ENCODE measurements around the gene SLC9C2.
"Not testable (repeated sequence)": the region's sequence is repeated elsewhere in the genome, so short reads cannot be mapped to it uniquely, and the experiment has no call there.

The SLC9C2 gene

GRCh38 chr1:173581383-173582079, 21.3 kb downstream of the SLC9C2 start:
- no peak for DNase-seq (ENCODE audit: low spot score)

DNA sequence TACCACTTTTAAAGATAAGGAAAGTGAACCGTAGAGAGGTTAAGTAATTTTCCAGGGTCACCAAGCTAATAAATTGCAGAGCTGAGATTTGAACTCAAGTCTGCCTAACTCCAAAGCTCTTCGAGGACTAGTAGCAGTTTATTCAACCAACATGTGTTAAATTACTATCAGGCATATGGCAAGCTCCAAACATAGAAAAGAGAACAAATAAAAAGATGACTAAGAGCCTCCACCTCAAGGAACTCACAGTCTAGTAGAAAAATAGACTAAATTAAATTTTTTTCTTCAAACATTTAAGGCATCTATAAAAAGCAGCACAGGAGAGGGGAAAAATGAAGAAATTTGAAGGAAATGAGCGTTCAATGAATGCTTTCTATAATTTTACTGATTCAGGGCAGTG, 22.2 kb downstream of the SLC9C2 start:
- no peak for DNase-seq (ENCODE audit: low spot score)

- peak; percentile 62 for DNase-seq (ENCODE audit: low spot score)
These were observed 22.8 kb downstream of the SLC9C2 start for GRCh38 chr1:173580071-173580470.

- DNase-seq (ENCODE audit: low spot score) = no peak
These were observed 29.3 kb downstream of the SLC9C2 start for GRCh38 chr1:173573596-173573995.

- no peak for DNase-seq (ENCODE audit: low spot score)
These were observed 30.5 kb downstream of the SLC9C2 start for GRCh38 chr1:173572201-173572873.

DNA sequence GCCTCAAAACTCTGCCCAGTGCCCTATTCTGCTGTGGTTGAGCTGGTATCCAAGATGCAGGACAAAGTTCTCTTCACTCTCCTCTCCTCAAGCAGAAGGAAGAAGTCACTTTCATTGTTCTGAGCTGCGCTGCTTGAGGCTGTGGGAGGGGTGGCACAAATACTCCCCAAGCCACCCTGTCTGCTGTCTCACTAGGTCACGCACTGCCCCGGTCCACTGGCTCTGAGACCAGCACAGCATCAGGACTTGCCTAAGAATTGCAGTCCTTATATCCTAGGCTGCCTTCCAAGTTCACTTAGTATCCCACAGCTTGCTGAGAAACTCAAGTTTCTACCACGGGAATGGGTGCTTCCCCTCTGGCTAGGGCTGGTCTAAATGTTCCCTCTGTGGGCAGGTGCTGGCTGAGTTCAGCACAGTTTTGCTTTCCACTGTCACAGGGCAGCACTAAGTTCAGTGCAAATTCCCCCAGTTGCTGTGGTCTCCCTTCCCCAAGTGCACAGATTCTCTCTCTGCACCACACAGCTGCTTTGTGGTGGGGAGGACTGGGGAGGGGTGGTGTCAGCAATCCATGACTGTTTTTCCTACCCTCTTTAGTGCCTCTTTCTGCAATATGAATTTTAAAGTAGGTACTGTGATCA, 32.4 kb downstream of the SLC9C2 start:
- no peak for DNase-seq (ENCODE audit: low spot score)

DNA sequence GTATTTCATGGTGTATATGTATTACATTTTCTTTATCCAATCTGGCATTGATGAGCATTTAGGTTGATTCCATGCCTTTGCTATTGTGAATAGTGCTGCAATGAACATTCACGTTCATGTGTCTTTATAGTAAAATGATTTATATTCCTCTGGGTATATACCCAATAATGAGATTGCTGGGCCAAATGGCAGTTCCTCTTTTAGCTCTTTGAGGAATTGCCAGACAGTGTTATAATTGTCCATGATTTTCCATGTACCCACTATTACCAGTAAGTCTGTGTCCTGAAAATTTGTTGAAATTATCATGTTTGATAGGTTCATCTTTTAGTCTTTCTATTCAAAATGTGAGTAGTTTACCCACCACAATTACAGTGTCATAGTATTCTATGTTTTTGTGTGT, 34.4 kb downstream of the SLC9C2 start:
- DNase-seq (ENCODE audit: low spot score) = no peak

DNA sequence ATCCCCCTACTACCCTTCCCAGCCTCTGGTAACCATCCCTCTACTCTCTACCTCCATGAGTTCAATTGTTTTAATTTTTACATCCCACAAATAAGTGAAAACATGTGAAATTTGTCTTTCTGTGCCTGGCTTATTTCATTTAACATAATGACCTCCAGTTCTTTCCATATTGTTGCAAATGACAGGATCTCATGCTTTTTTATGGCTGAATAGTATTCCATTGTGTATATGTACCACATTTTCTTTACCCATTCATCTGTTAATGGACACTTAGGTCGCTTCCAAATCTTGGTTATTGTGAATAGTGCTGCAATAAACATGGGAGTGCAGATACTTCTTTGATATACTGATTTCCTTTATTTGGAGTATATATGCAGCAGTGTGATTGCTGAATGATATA, 39.0 kb downstream of the SLC9C2 start:
- not testable (repeated sequence) for DNase-seq (ENCODE audit: low spot score)

GRCh38 chr1:173562813-173563212, 40.1 kb downstream of the SLC9C2 start:
- DNase-seq (ENCODE audit: low spot score) = no peak

- no peak for DNase-seq (ENCODE audit: low spot score)
These were observed 41.6 kb downstream of the SLC9C2 start for GRCh38 chr1:173561263-173561662.

- no peak for DNase-seq (ENCODE audit: low spot score)
These were observed 42.5 kb downstream of the SLC9C2 start for GRCh38 chr1:173560285-173560880.

DNA sequence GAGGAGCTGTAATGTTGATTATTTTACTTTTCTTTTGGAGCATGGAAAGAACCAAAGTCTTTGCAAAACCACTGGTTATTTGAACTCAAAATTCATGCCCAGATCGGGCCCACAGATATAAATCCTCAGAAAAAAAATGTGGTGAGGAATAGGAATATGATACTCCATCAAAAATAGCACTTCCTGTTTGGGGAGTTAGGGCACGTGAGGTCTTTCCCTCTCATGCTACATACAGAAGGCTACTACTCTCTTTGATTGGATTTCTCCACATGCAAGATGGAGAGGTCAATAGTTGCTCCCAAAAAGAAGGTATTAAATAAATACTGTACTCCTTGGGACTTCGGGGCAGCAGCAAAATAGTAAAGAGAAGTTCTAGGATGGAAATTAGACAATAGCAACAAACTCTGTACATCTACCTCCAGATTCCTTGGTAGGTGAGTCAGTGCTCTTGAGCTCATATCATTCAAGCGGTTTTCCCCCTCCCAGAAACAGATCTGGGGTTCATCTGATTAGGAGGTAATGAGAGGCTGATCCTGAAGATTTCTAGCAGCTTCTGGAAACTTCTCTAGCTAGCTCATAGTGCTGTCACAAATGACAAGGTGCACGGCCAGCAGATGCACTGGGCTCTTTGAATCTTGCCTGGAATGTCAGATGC, 47.1 kb downstream of the SLC9C2 start:
- no peak for DNase-seq (ENCODE audit: low spot score)

DNA sequence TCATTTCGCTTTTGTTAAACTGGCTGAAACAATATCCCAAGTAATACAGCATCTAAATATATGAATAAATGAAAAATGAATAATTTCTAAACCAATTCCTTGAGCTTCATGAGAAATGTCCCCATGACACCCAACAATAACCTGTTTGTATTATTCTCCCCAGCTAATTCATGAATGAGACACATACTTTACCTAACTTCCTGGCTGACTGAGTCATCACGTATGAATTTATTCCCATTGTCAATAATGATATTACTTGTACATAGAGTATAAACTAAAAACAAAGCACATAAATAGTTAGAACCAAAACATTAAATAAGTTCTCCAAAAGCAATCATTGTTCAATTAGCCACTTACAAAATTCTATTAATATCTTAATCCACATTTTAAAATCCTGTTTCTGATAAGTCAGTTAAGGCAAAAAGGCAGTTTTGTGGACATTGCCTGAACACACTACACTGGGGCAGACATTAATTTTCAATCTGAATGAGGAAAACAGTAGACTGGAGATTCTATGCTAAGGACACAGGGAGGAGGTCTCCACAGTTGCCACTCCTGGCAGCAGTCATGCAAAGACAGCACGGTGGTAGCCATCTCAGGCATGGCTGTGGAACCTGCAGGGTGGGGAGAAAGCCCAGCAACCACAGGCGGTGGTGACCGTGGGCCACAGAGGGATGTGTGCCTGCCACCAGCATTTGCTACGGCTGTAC, 48.2 kb downstream of the SLC9C2 start:
- no peak for DNase-seq (ENCODE audit: low spot score)

DNA sequence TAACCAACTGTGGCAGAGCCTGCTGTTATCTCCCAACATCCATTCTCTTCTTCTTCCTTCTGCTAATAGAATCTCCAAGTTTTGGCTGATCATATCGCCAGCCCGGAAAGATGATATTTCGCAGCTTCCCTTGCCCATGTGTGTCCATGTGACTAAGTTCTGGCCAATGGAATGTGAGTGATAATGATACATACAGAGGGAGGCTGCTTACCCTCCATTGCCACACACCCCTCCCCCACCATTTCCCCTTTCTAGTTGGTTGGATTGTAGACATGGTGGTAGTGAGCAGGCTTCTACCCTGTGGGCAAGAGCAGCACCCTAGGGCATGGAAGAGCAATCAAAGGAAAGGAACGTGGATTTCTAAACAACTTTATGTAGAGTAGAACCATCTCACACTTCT, 48.8 kb downstream of the SLC9C2 start:
- DNase-seq (ENCODE audit: low spot score) = no peak

DNA sequence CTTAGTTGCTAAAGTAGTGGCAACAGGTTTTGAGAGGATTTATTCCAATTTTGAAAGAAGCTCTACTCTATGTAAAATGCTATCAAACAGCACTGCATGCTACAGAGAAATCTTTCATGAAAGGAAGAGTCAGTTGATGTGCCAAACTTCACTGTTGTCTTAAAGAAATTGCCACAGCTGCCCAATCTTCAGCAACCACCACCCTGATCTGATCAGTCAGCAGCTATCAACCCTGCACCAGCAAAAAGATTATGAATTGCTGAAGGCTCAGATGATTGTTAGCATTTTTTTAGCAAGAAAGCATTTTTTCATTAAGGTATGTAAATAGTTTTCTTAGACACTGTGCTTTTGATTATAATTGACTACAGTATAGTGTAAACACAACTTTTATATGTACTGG, 49.6 kb downstream of the SLC9C2 start:
- no peak for DNase-seq (ENCODE audit: low spot score)

GRCh38 chr1:173551699-173552098, 51.2 kb downstream of the SLC9C2 start:
- no peak for DNase-seq (ENCODE audit: low spot score)

GRCh38 chr1:173549813-173550212, 53.1 kb downstream of the SLC9C2 start:
- no peak for DNase-seq (ENCODE audit: low spot score)

DNA sequence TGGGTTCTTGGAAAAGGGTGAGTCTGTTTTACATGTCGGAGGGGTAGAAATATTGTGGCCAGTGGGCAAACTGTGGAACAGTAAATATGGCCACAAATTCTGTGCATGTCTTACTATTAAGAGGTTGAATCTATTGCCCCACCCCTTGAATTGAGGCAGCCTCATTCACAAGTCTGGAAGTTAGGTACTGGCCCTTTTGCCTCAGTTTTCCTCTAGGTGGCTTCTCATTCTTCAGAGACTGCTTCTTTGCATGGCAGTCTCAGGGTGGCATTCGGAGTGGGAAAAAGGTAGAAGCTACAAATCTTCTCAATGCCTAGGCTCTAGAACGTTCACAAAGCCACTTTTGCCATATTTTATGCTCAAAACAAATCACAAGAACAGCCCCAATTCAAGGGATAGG, 57.2 kb downstream of the SLC9C2 start:
- no peak for DNase-seq (ENCODE audit: low spot score)

DNA sequence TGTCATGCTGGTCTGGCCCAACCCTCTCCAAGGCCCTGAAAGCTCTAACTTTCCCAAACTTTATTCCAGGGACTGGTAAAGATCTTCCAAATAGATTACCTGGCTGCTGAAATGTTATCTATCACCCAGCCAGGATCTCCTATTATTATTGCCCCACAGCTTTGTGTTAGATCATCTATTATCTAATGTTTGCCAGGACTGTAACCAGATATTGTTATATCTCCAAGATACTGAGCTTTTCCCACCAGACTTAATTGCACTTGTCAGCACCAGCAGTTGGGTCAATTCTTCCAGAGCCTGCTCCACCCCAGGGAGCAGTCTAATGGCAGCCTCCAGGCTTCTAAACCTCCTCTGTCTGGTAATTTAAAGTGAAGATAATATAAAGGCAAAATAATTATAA, 66.6 kb downstream of the SLC9C2 start:
- DNase-seq (ENCODE audit: low spot score) = no peak

GRCh38 chr1:173532237-173532636, 70.6 kb downstream of the SLC9C2 start:
- no peak for DNase-seq (ENCODE audit: low spot score)

DNA sequence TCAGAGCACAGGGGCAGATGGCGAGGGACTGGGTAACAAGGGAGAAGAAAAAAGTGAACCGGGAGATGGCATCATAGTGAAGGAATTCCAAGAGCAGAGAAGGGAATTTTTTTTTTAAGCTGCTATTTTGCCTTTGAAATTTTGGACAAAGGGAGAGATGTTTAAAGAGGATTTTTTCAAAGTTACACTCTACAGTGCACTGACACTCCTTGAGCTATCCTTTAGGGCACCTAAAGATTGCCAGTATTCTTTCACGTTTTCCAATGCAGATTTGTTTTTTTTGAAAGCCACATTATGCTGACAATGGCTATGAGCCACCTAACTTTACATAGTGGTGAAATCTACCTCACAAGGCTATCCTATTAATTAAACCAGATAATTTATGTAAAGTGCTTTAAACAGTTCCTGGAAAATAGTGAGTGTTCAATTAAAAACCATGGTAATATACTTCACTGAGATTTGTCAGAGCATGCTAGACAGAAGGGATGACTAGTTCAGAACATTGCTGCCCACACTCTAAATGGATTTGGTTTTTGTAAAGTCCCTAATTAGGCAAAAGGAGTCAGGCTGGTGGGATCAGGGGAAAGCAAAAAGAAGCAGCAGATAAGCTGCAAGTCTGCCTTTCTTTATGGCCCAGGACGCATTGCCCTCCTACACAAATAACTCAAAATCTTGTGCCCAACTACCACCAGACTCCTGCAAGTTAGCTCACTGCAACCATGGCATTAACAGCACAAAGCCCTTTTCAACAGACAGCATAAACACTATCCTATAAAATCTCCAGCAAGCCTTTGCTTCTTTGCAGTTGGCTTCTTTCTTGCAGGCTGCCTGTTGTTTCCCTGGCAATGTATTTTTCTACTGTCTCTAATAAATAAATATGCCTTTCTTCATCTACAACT, 71.8 kb downstream of the SLC9C2 start:
- no peak for DNase-seq (ENCODE audit: low spot score)
